Liver (tissue), 9 donors: ENCODE results near the gene DEDD2. TPM values are rescaled to one million over a fixed set of nuclear protein-coding genes. Genes with fewer than 3 reads are reported as not detected.
A peak's percentile ranks its signal among the peaks of the same experiment; 100 is the strongest.

ENCODE experiments used
- DNase-seq: peaks from one replicate; pipeline ENCODE4 v3.0.0-alpha.2; 2017; ENCODE audit warnings: low spot score
- H3K27ac ChIP-seq, 2 donors: one replicate each; pipeline ENCODE4 v1.7.0; 2013; ENCODE audit warnings: inconsistent platforms in 2 of 2, low read length in 2 of 2, control low read depth in 1 of 2, low read depth in 1 of 2, mild to moderate bottlenecking in 1 of 2
- H3K27me3 ChIP-seq, 4 donors: one replicate each; pipeline versions ENCODE4 v1.6.1 to v1.7.0; 2013; ENCODE audit warnings: low read length in 3 of 4, inconsistent platforms in 1 of 4, mild to moderate bottlenecking in 1 of 4, moderate library complexity in 1 of 4; ENCODE audit not compliant: control insufficient read depth in 4 of 4, insufficient read depth in 4 of 4
- H3K36me3 ChIP-seq, 4 donors: one replicate each; pipeline versions ENCODE4 v1.6.1 to v1.7.0; 2013; ENCODE audit warnings: low read length in 3 of 4, mild to moderate bottlenecking in 3 of 4, low read depth in 1 of 4, moderate library complexity in 1 of 4; ENCODE audit not compliant: control insufficient read depth in 4 of 4, insufficient read depth in 3 of 4
- H3K4me1 ChIP-seq, 4 donors: one replicate each; pipeline versions ENCODE4 v1.6.1 to v1.7.0; 2013; ENCODE audit warnings: low read length in 3 of 4, mild to moderate bottlenecking in 3 of 4, moderate library complexity in 1 of 4; ENCODE audit not compliant: control insufficient read depth in 4 of 4, insufficient read depth in 4 of 4
- H3K4me3 ChIP-seq, 3 donors: one replicate each; pipeline versions ENCODE4 v1.6.1 to v1.7.0; 2013; ENCODE audit warnings: low read length in 3 of 3, control low read depth in 1 of 3, low read depth in 1 of 3, mild to moderate bottlenecking in 1 of 3
- H3K9ac ChIP-seq, 2 donors: one replicate each; pipeline ENCODE4 v1.7.0; 2013; ENCODE audit warnings: low read length in 2 of 2, mild to moderate bottlenecking in 2 of 2, moderate library complexity in 2 of 2, control low read depth in 1 of 2, low read depth in 1 of 2
- H3K9me3 ChIP-seq, 4 donors: one replicate each; pipeline versions ENCODE4 v1.6.1 to v1.7.0; 2013; ENCODE audit warnings: low read length in 3 of 4; ENCODE audit not compliant: control insufficient read depth in 4 of 4
- EGR1 ChIP-seq, 2 donors: IDR thresholded peaks; 2 replicates each; pipeline ENCODE4 v1.6.1; 2016 to 2018; ENCODE audit warnings: antibody characterized with exemption in 2 of 2, low read depth in 2 of 2
- FOXA1 ChIP-seq: IDR thresholded peaks from 2 replicates; pipeline ENCODE4 v1.6.1; 2016; ENCODE audit warnings: antibody characterized with exemption
- GABPA ChIP-seq, 2 donors: IDR thresholded peaks in 1 of 2; conservative IDR thresholded peaks in 1 of 2; 2 replicates each; pipeline ENCODE4 v1.6.1; 2016; ENCODE audit warnings: antibody characterized with exemption in 2 of 2, mild to moderate bottlenecking in 1 of 2, moderate library complexity in 1 of 2
- HNF4A ChIP-seq, 2 donors: conservative IDR thresholded peaks; 2 replicates each; pipeline ENCODE4 v1.6.1; 2016; ENCODE audit warnings: antibody characterized with exemption in 2 of 2, mild to moderate bottlenecking in 2 of 2
- RXRA ChIP-seq, 2 donors: IDR thresholded peaks; 2 replicates each; pipeline ENCODE4 v1.6.1; 2017 to 2018; ENCODE audit warnings: antibody characterized with exemption in 2 of 2, mild to moderate bottlenecking in 1 of 2
- SP1 ChIP-seq: IDR thresholded peaks from 2 replicates; pipeline ENCODE4 v1.6.1; 2018; ENCODE audit warnings: antibody characterized with exemption, mild to moderate bottlenecking
- YY1 ChIP-seq: IDR thresholded peaks from 2 replicates; pipeline ENCODE4 v1.6.1; 2016; ENCODE audit warnings: antibody characterized with exemption, mild to moderate bottlenecking
- WGBS: extraction: QIAGEN DNeasy Blood & Tissue Kit; methylation state at CpG from one replicate; pipeline ENCODE4 v1.1.7; 2013; 5-methylcytosine and 5-hydroxymethylcytosine counted together
- polyA plus RNA-seq, 2 donors: library from polyadenylated mRNA; stranded (reverse) in 1 of 2; unstranded in 1 of 2; fragments of 200-250 nt in 1 of 2; fragments of >200 nt in 1 of 2; fragmentation: Nextera tagmentation in 1 of 2; extraction: Ambion mirVana in 1 of 2; gene quantifications; one replicate each; pipeline versions ENCODE4 v1.2.1 to v1.2.3, GENCODE V29; 2013 to 2015
- total RNA-seq, 2 donors: library from RNA; depleted of rRNA; stranded (reverse); fragments of >200 nt; gene quantifications; one replicate each; pipeline ENCODE4 v1.2.3, GENCODE V29; 2014
- TF ChIP-seq, protein P1 (sequence below): IDR thresholded peaks from 2 replicates; pipeline ENCODE4 v1.6.1; 2016; ENCODE audit warnings: antibody characterized with exemption, mild to moderate bottlenecking
- TF ChIP-seq, protein P2 (sequence below): IDR thresholded peaks from 2 replicates; pipeline ENCODE4 v1.6.1; 2016; ENCODE audit warnings: antibody characterized with exemption
- TF ChIP-seq, protein P3 (sequence below): IDR thresholded peaks from 2 replicates; pipeline ENCODE4 v1.6.1; 2016; ENCODE audit warnings: antibody characterized with exemption
- TF ChIP-seq, protein P4 (sequence below): IDR thresholded peaks from 2 replicates; pipeline ENCODE4 v1.6.1; 2016; ENCODE audit warnings: antibody characterized with exemption
- donor health status: healthy.
- donor health status: healthy.
- donor health status: healthy.
- donor health status: healthy.
- donor health status: healthy.

Gene DEDD2
- total and polyA plus RNA-seq, 4 donors = 9.6 to 47.1 (median 16.4) TPM

DNA sequence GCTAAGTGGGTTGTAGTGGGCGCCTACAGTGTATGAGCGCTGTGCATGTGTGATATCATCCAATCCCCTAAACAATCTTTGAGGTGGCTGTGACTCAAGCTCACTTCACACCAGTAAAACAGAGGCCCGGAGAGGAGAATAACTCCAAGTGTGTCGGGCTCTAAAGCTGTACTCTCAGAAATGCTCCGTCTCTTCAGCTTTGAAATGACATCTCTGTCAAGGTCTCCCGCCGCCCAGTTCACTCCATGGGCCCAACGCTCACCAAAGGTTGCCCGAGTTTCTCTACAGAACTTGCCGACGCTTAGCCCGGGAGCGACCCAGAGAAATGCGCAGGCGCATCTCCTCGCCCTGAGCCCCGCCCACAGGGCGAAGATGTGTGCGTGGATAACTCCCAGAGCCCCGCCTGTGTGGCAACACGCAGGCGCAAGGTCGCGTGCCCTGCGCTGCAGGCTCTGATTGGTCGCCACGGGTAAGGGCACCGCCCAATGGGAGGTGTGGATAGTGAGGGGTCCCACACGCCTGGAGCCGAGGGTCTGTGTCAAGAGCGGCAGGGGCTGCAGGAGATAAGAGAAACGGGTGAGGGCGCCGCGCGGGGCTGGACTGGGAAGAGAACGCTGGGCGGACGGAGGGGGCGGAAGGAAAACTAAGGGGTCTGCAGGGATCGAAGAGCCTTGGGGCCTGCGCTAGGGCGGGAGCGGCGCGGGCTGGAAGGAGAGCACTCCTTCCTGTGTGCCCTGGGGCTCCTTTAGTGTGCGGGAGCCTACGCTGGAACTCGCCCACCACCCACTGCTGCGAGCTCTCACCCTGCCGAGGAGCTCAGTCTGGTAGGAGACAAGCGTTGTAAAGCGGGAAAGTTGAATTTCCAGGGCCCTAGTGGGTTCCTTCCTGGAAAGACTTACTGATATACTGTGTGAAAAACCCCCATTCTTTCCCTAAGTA lies 2.6 kb upstream of the DEDD2 start, which contains the start of gene ZNF526:
Gene ZNF526 (plus strand): TSS at position 501 of the 939 bp plus-strand sequence. CDS start 4,092 bp downstream, outside the sequence.
- 1% methylated on average over 53 of the region's 53 CpGs for WGBS
- TF ChIP-seq GABPA (IDR thresholded peaks at IDR 0.05 in 1 of 2, conservative IDR thresholded peaks at IDR 0.05 in 1 of 2) (peak in 1 of 2 donors; percentile 28), FOXA1 (no peak), SP1 (peak; percentile 94), YY1 (peak; percentile 25), EGR1 (IDR thresholded peaks at IDR 0.05; ENCODE audit: low read depth in 2 of 2) (no peak), HNF4A (conservative IDR thresholded peaks at IDR 0.05) (peak in 1 of 2 donors; percentile 28), RXRA (IDR thresholded peaks at IDR 0.05) (peak; percentile 62 to 88)
- TF ChIP-seq, protein P1, sequence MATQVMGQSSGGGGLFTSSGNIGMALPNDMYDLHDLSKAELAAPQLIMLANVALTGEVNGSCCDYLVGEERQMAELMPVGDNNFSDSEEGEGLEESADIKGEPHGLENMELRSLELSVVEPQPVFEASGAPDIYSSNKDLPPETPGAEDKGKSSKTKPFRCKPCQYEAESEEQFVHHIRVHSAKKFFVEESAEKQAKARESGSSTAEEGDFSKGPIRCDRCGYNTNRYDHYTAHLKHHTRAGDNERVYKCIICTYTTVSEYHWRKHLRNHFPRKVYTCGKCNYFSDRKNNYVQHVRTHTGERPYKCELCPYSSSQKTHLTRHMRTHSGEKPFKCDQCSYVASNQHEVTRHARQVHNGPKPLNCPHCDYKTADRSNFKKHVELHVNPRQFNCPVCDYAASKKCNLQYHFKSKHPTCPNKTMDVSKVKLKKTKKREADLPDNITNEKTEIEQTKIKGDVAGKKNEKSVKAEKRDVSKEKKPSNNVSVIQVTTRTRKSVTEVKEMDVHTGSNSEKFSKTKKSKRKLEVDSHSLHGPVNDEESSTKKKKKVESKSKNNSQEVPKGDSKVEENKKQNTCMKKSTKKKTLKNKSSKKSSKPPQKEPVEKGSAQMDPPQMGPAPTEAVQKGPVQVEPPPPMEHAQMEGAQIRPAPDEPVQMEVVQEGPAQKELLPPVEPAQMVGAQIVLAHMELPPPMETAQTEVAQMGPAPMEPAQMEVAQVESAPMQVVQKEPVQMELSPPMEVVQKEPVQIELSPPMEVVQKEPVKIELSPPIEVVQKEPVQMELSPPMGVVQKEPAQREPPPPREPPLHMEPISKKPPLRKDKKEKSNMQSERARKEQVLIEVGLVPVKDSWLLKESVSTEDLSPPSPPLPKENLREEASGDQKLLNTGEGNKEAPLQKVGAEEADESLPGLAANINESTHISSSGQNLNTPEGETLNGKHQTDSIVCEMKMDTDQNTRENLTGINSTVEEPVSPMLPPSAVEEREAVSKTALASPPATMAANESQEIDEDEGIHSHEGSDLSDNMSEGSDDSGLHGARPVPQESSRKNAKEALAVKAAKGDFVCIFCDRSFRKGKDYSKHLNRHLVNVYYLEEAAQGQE = peak; percentile 53
- TF ChIP-seq, protein P2, sequence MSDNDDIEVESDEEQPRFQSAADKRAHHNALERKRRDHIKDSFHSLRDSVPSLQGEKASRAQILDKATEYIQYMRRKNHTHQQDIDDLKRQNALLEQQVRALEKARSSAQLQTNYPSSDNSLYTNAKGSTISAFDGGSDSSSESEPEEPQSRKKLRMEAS = no peak
- TF ChIP-seq, protein P3, sequence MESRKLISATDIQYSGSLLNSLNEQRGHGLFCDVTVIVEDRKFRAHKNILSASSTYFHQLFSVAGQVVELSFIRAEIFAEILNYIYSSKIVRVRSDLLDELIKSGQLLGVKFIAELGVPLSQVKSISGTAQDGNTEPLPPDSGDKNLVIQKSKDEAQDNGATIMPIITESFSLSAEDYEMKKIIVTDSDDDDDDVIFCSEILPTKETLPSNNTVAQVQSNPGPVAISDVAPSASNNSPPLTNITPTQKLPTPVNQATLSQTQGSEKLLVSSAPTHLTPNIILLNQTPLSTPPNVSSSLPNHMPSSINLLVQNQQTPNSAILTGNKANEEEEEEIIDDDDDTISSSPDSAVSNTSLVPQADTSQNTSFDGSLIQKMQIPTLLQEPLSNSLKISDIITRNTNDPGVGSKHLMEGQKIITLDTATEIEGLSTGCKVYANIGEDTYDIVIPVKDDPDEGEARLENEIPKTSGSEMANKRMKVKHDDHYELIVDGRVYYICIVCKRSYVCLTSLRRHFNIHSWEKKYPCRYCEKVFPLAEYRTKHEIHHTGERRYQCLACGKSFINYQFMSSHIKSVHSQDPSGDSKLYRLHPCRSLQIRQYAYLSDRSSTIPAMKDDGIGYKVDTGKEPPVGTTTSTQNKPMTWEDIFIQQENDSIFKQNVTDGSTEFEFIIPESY = no peak
- TF ChIP-seq, protein P4, sequence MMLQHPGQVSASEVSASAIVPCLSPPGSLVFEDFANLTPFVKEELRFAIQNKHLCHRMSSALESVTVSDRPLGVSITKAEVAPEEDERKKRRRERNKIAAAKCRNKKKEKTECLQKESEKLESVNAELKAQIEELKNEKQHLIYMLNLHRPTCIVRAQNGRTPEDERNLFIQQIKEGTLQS = no peak
- DNase-seq = peak; percentile 97
- Histone ChIP-seq H3K4me3 (peak within 1 kb of the TSS; percentile 51 to 98 (median 72)), H3K27me3 (no peaks in the 10 kb centered on the region), H3K4me1 (peaks cover 19 to 37% (median 29%) of the 10 kb centered on the region in 4 donors), H3K9ac (peak within 1 kb of the TSS; percentile 10 to 57), H3K9me3 (no peaks in the 10 kb centered on the region), H3K27ac (peak within 1 kb of the TSS; percentile 68 to 80), H3K36me3 (peaks cover 0 to 10% (median 5%) of the 10 kb centered on the region in 4 donors)

DNA sequence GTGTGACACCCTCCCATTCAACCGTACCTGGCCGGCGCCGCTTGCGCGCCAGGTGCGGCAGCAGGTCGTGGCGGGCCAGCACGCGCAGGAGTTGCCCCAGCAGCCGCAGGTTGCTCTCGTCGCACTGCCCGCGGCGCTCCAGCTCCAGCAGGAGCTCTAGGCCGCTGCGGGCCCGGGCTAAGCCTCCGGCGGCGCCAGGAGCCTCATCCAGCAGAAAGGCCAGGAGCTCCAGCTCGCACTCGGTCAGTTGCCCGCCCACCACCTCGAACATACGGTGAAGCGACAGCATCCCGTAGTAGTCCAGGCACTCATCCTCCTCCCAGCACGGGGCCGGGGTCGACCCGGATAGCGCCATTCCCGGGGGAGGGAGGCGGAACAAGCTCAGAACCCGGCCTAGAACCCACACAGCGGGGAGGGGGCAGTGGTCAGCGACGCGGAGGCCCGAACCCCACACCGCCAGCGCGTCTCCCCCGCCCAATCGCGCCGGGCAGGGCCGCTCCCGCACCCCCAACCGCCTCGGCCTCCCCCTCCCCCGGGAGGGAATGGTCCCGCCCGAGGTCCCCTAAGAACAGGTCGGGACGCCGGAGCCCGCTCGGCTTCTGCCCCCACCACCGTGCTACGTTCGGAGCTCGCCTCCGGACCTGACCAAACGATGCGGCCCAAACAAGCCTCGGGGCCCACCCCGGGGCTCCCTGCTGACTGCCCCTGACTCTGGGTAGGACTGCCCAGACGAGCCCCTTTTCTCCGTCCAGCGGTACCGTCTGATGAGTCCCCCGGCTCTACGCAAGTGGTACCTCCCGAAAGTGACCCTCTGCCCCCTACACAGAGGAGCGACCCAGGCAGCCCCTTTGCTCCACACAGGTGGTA lies 591 bp downstream of the DEDD2 start:
- Histone ChIP-seq H3K9ac (peak overlapping the region; percentile 90 to 98), H3K36me3 (peaks cover 2 to 10% (median 7%) of the 10 kb centered on the region in 4 donors), H3K9me3 (no peaks in the 10 kb centered on the region), H3K4me1 (peaks cover 19 to 37% (median 29%) of the 10 kb centered on the region in 4 donors), H3K4me3 (peak overlapping the region; percentile 75 to 80 (median 79)), H3K27ac (peak overlapping the region; percentile 94 to 96), H3K27me3 (no peaks in the 10 kb centered on the region)
- no peak for DNase-seq
- TF ChIP-seq HNF4A (conservative IDR thresholded peaks at IDR 0.05) (peak; percentile 17 to 50), YY1 (no peak)
- under 1% methylated on average over 79 of the region's 79 CpGs for WGBS
